ENCODE measurements around the gene AP2A1. TPM values are rescaled to one million over a fixed set of nuclear protein-coding genes. Genes with fewer than 3 reads are reported as not detected.

Gene AP2A1
- total RNA-seq, 2 experiments from 2014 or later: 83.4 to 84.5 TPM

GRCh38 chr19:49770529-49770928, 3.7 kb downstream of the AP2A1 start:
- no peak for DNase-seq
- ChIA-PET CTCF (no interaction called here), POLR2A (interaction anchor here (0.9 kb wide), 1 partner anchor 80 kb away, joined by 4 read pairs; no protein-coding TSS in a partner anchor)
- no peak for ATAC-seq
- H3K36me3 Mint-ChIP-seq (ENCODE audit: low read depth): peaks cover 4% of the 10 kb centered on the region
- intact Hi-C loops (cut with micrococcal nuclease): no loop called here
- H3K27me3 Mint-ChIP-seq: no peaks in the 10 kb centered on the region
- H3K4me1 Mint-ChIP-seq (ENCODE audit: low read depth): peaks cover 35% of the 10 kb centered on the region
- H3K9me3 Mint-ChIP-seq: no peaks in the 10 kb centered on the region
- H3K27ac Mint-ChIP-seq: no peak overlapping the region
- H3K4me3 Mint-ChIP-seq: no peak overlapping the region
- TF ChIP-seq, protein P1, sequence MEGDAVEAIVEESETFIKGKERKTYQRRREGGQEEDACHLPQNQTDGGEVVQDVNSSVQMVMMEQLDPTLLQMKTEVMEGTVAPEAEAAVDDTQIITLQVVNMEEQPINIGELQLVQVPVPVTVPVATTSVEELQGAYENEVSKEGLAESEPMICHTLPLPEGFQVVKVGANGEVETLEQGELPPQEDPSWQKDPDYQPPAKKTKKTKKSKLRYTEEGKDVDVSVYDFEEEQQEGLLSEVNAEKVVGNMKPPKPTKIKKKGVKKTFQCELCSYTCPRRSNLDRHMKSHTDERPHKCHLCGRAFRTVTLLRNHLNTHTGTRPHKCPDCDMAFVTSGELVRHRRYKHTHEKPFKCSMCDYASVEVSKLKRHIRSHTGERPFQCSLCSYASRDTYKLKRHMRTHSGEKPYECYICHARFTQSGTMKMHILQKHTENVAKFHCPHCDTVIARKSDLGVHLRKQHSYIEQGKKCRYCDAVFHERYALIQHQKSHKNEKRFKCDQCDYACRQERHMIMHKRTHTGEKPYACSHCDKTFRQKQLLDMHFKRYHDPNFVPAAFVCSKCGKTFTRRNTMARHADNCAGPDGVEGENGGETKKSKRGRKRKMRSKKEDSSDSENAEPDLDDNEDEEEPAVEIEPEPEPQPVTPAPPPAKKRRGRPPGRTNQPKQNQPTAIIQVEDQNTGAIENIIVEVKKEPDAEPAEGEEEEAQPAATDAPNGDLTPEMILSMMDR (IDR thresholded peaks at IDR 0.05): no peak

GRCh38 chr19:49771674-49772139, 4.9 kb downstream of the AP2A1 start:
- peaks cover 4% of the 10 kb centered on the region for H3K36me3 Mint-ChIP-seq (ENCODE audit: low read depth)
- H3K4me3 Mint-ChIP-seq: no peak overlapping the region
- TF ChIP-seq, protein P1 (IDR thresholded peaks at IDR 0.05): no peak
- no peaks in the 10 kb centered on the region for H3K27me3 Mint-ChIP-seq
- no peaks in the 10 kb centered on the region for H3K9me3 Mint-ChIP-seq
- ATAC-seq (no peak), DNase-seq (no peak)
- intact Hi-C loops (cut with micrococcal nuclease): no loop called here
- H3K4me1 Mint-ChIP-seq (ENCODE audit: low read depth): peaks cover 36% of the 10 kb centered on the region
- POLR2A ChIA-PET: interaction anchor here (0.9 kb wide), 1 partner anchor 19 kb away, joined by 3 read pairs; no protein-coding TSS in a partner anchor
- peak overlapping the region; percentile 14 for H3K27ac Mint-ChIP-seq
- CTCF ChIA-PET: no interaction called here

- ATAC-seq: no peak
- no peak for DNase-seq
- Mint-ChIP-seq H3K27ac (no peak overlapping the region), H3K36me3 (ENCODE audit: low read depth) (peaks cover 4% of the 10 kb centered on the region), H3K9me3 (no peaks in the 10 kb centered on the region), H3K4me1 (ENCODE audit: low read depth) (peaks cover 28% of the 10 kb centered on the region), H3K4me3 (no peak overlapping the region), H3K27me3 (no peaks in the 10 kb centered on the region)
- intact Hi-C loops (cut with micrococcal nuclease): no loop called here
- TF ChIP-seq, protein P1 (IDR thresholded peaks at IDR 0.05): no peak
- CTCF ChIA-PET: interaction anchor here (1.2 kb wide), 1 partner anchor 40 kb away, joined by 3 read pairs; no protein-coding TSS in a partner anchor
- POLR2A ChIA-PET: no interaction called here
These were observed 6.1 kb downstream of the AP2A1 start for GRCh38 chr19:49772850-49773432.

- Mint-ChIP-seq H3K4me1 (ENCODE audit: low read depth) (peaks cover 20% of the 10 kb centered on the region), H3K4me3 (no peak overlapping the region), H3K27me3 (no peaks in the 10 kb centered on the region), H3K27ac (peak overlapping the region; percentile 2), H3K36me3 (ENCODE audit: low read depth) (peaks cover 4% of the 10 kb centered on the region), H3K9me3 (no peaks in the 10 kb centered on the region)
- ATAC-seq: no peak
- TF ChIP-seq, protein P1 (IDR thresholded peaks at IDR 0.05): no peak
- no peak for DNase-seq
- intact Hi-C loops (cut with micrococcal nuclease): no loop called here
- POLR2A ChIA-PET: interaction anchor here (0.6 to 0.9 kb wide), 2 partner anchors 117 to 184 kb away, joined by 3 read pairs; no protein-coding TSS in a partner anchor
- CTCF ChIA-PET: interaction anchor here (1.2 kb wide), 1 partner anchor 39 kb away, joined by 3 read pairs; no protein-coding TSS in a partner anchor
These were observed 7.0 kb downstream of the AP2A1 start for GRCh38 chr19:49773663-49774350.

DNA sequence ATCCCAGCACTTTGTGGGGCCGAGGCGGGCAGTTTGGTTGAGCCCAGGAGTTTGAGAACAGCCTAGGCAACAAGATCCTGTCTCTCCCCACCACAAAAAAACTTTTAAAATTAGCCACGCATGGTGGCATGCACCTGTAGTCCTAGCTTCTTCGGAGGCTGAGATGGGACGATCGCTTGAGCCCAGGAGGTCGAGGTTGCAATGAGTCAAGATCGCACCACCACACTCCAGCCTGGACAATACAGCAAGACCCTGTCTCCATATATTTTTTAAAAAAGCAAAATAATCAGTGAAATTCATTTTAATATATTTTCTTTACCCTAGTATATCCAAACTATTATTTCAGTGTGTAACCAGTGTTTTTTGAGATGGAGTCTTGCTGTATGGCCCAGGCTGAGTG, 8.2 kb downstream of the AP2A1 start:
- ATAC-seq: no peak
- Mint-ChIP-seq H3K4me1 (ENCODE audit: low read depth) (peaks cover 16% of the 10 kb centered on the region), H3K27ac (no peak overlapping the region), H3K4me3 (no peak overlapping the region), H3K36me3 (ENCODE audit: low read depth) (peaks cover 1% of the 10 kb centered on the region), H3K27me3 (no peaks in the 10 kb centered on the region), H3K9me3 (no peaks in the 10 kb centered on the region)
- intact Hi-C loops (cut with micrococcal nuclease): no loop called here
- no peak for DNase-seq
- POLR2A ChIA-PET: interaction anchor here (1.1 kb wide), 1 partner anchor 7 kb away, joined by 3 read pairs; no protein-coding TSS in a partner anchor
- CTCF ChIA-PET: no interaction called here
- TF ChIP-seq, protein P1 (IDR thresholded peaks at IDR 0.05): no peak

Measured in activated CD8-positive, alpha-beta T cell treated with anti-CD3 and anti-CD28 coated beads for 36 hours (primary cell).